ENCODE measurements around the gene ATP5F1E. TPM values are rescaled to one million over a fixed set of nuclear protein-coding genes. Genes with fewer than 3 reads are reported as not detected.

ATP5F1E gene
- total RNA-seq, 1 donor = 35.7 TPM

GRCh38 chr20:58997141-58997770 is 34.9 kb downstream of the ATP5F1E start:
- H3K4me1 ChIP-seq (ENCODE audit: insufficient read depth, low read length) = peaks cover 14% of the 10 kb centered on the region
- H3K27me3 ChIP-seq (ENCODE audit: insufficient read depth, low read length) = no peaks in the 10 kb centered on the region
- no peak overlapping the region for H3K4me3 ChIP-seq (ENCODE audit: low read length)
- no peaks in the 10 kb centered on the region for H3K9me3 ChIP-seq (ENCODE audit: low read depth, low read length)

GRCh38 chr20:58996226-58996611 is 35.9 kb downstream of the ATP5F1E start:
- no peak overlapping the region for H3K4me3 ChIP-seq (ENCODE audit: low read length)
- no peaks in the 10 kb centered on the region for H3K9me3 ChIP-seq (ENCODE audit: low read depth, low read length)
- no peaks in the 10 kb centered on the region for H3K27me3 ChIP-seq (ENCODE audit: insufficient read depth, low read length)
- H3K4me1 ChIP-seq (ENCODE audit: insufficient read depth, low read length) = peaks cover 14% of the 10 kb centered on the region

- H3K27me3 ChIP-seq (ENCODE audit: insufficient read depth, low read length) = no peaks in the 10 kb centered on the region
- no peak overlapping the region for H3K4me3 ChIP-seq (ENCODE audit: low read length)
- H3K4me1 ChIP-seq (ENCODE audit: insufficient read depth, low read length) = peaks cover 14% of the 10 kb centered on the region
- no peaks in the 10 kb centered on the region for H3K9me3 ChIP-seq (ENCODE audit: low read depth, low read length)
Measured at GRCh38 chr20:58995461-58996225, 36.5 kb downstream of the ATP5F1E start.

- no peak overlapping the region for H3K4me3 ChIP-seq (ENCODE audit: low read length)
- H3K4me1 ChIP-seq (ENCODE audit: insufficient read depth, low read length) = peaks cover 14% of the 10 kb centered on the region
- no peaks in the 10 kb centered on the region for H3K27me3 ChIP-seq (ENCODE audit: insufficient read depth, low read length)
- no peaks in the 10 kb centered on the region for H3K9me3 ChIP-seq (ENCODE audit: low read depth, low read length)
Measured at GRCh38 chr20:58994390-58995159, 37.6 kb downstream of the ATP5F1E start.

- no peaks in the 10 kb centered on the region for H3K27me3 ChIP-seq (ENCODE audit: insufficient read depth, low read length)
- H3K4me3 ChIP-seq (ENCODE audit: low read length) = no peak overlapping the region
- H3K4me1 ChIP-seq (ENCODE audit: insufficient read depth, low read length) = peaks cover 14% of the 10 kb centered on the region
- no peaks in the 10 kb centered on the region for H3K9me3 ChIP-seq (ENCODE audit: low read depth, low read length)
Measured at GRCh38 chr20:58993332-58994248, 38.5 kb downstream of the ATP5F1E start.

DNA sequence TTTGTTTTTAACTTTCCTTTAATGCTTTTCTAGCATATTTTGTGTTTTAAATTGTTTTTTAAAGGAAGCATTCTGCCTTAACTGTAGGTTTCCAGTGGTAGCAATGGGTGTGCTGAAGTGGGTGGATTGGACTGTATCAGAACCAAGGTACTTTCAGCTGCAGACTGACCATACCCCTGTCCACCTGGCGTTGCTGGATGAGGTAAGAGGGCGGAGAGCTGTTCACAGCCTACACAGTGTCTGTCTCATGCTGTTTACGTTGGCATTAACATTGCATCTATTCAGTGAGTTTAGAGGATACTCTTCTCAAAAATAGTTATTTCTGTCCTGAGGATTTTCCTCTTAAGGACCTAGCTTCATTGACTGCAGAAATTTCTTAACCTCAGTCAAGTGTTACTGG is 39.2 kb downstream of the ATP5F1E start:
- H3K4me3 ChIP-seq (ENCODE audit: low read length) = no peak overlapping the region
- no peaks in the 10 kb centered on the region for H3K27me3 ChIP-seq (ENCODE audit: insufficient read depth, low read length)
- no peaks in the 10 kb centered on the region for H3K9me3 ChIP-seq (ENCODE audit: low read depth, low read length)
- H3K4me1 ChIP-seq (ENCODE audit: insufficient read depth, low read length) = peaks cover 14% of the 10 kb centered on the region

GRCh38 chr20:58991715-58992114 is 40.4 kb downstream of the ATP5F1E start:
- Histone ChIP-seq H3K27me3 (ENCODE audit: insufficient read depth, low read length) (no peaks in the 10 kb centered on the region), H3K4me1 (ENCODE audit: insufficient read depth, low read length) (peaks cover 14% of the 10 kb centered on the region)

DNA sequence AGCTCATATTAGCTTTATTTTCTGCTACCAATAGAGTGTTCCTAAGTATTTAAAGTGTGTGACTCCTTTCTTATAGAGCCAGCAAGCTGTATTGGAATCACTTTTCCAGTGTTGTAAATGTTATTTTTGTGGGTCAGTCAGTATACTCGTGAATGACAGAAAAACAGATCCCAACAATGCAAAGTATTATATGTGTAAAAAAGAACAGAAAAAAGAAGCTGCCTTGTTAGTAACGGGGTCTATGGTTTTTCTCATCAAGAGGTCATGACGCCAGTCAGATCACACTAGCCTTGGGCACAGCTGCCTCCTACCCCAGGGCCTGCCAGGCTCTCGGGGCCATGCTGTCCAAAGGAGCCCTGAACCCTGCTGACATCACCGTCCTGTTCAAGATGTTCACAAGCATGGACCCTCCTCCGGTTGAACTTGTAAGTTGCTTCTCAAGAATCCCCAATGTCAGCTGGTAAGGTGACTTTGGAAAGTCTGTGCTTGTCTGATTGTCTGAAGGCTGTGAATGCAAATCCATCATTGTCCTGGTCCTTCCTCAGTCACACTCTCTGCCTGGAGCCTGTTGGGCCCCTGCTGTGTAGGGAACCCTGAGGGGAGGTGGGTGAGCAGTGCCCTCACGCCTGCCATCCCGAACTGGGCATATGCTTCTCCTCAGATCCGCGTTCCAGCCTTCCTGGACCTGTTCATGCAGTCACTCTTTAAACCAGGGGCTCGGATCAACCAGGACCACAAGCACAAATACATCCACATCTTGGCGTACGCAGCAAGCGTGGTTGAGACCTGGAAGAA is 41.3 kb downstream of the ATP5F1E start:
- Histone ChIP-seq H3K27me3 (ENCODE audit: insufficient read depth, low read length) (no peaks in the 10 kb centered on the region), H3K4me1 (ENCODE audit: insufficient read depth, low read length) (peaks cover 14% of the 10 kb centered on the region), H3K4me3 (ENCODE audit: low read length) (no peak overlapping the region), H3K9me3 (ENCODE audit: low read depth, low read length) (no peaks in the 10 kb centered on the region)

More at GRCh38 chr20:58991715-58992114, 40.4 kb downstream of the ATP5F1E start:
- Histone ChIP-seq H3K9me3 (ENCODE audit: low read depth, low read length) (no peaks in the 10 kb centered on the region), H3K4me3 (ENCODE audit: low read length) (no peak overlapping the region)

- Histone ChIP-seq H3K27me3 (ENCODE audit: insufficient read depth, low read length) (no peaks in the 10 kb centered on the region), H3K4me3 (ENCODE audit: low read length) (no peak overlapping the region), H3K4me1 (ENCODE audit: insufficient read depth, low read length) (peaks cover 14% of the 10 kb centered on the region), H3K9me3 (ENCODE audit: low read depth, low read length) (no peaks in the 10 kb centered on the region)
Measured at GRCh38 chr20:58989196-58989595, 42.9 kb downstream of the ATP5F1E start.

- Histone ChIP-seq H3K27me3 (ENCODE audit: insufficient read depth, low read length) (no peaks in the 10 kb centered on the region), H3K9me3 (ENCODE audit: low read depth, low read length) (no peaks in the 10 kb centered on the region), H3K4me3 (ENCODE audit: low read length) (no peak overlapping the region), H3K4me1 (ENCODE audit: insufficient read depth, low read length) (peaks cover 18% of the 10 kb centered on the region)
Measured at GRCh38 chr20:58988565-58988882, 43.6 kb downstream of the ATP5F1E start.

GRCh38 chr20:58987790-58988564 is 44.2 kb downstream of the ATP5F1E start:
- H3K4me3 ChIP-seq (ENCODE audit: low read length) = no peak overlapping the region
- H3K27me3 ChIP-seq (ENCODE audit: insufficient read depth, low read length) = no peaks in the 10 kb centered on the region
- no peaks in the 10 kb centered on the region for H3K9me3 ChIP-seq (ENCODE audit: low read depth, low read length)
- H3K4me1 ChIP-seq (ENCODE audit: insufficient read depth, low read length) = peaks cover 19% of the 10 kb centered on the region

DNA sequence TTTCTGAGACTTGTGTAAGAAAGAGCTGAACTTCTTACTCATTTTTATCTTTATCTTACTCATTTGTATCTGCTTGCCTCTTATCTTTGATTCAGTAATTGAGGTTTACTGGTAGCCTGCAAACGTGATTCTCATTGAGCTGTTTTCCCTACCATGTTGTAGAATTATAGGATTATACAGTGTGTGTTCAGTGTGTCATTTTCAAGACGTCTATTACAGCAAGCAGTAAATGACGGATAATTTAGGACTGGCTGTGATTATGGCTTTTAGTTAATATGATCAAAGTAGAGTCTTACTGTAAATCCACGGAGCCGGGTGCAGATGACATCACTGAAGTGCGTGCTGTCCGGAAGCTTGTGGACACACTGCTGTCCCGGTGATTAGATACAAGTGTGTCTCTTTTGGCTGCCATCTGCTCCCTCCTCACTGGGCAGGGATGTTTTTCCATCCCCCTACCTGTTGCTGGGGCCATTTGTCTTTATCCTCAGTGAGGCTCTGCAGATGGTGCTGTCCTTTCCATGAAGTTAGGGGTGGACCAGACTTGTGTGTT is 45.1 kb downstream of the ATP5F1E start:
- Histone ChIP-seq H3K4me3 (ENCODE audit: low read length) (no peak overlapping the region), H3K9me3 (ENCODE audit: low read depth, low read length) (no peaks in the 10 kb centered on the region), H3K4me1 (ENCODE audit: insufficient read depth, low read length) (peaks cover 28% of the 10 kb centered on the region), H3K27me3 (ENCODE audit: insufficient read depth, low read length) (no peaks in the 10 kb centered on the region)

GRCh38 chr20:58986286-58986967 is 45.7 kb downstream of the ATP5F1E start:
- no peak overlapping the region for H3K4me3 ChIP-seq (ENCODE audit: low read length)
- H3K27me3 ChIP-seq (ENCODE audit: insufficient read depth, low read length) = no peaks in the 10 kb centered on the region
- H3K9me3 ChIP-seq (ENCODE audit: low read depth, low read length) = no peaks in the 10 kb centered on the region
- H3K4me1 ChIP-seq (ENCODE audit: insufficient read depth, low read length) = peaks cover 33% of the 10 kb centered on the region

Measured in mononuclear cell (primary cell).